Psoas muscle (tissue), 8 donors: ENCODE data around the gene NFATC1. TPM values are rescaled to one million over a fixed set of nuclear protein-coding genes. Genes with fewer than 3 reads are reported as not detected.

Experiments
- ATAC-seq, 4 donors: fragments of 200-7000 bp; cut with Tn5 transposase; one replicate each; pipeline ENCODE4 v1.9.1; 2020; ENCODE audit warnings: moderate library complexity in 3 of 4, mild to moderate bottlenecking in 2 of 4
- DNase-seq, 2 donors: peaks; one replicate each; pipeline ENCODE4 v3.0.0-alpha.2; 2020
- H3K27ac ChIP-seq: fragments of 200-600 bp; one replicate; pipeline ENCODE4 v1.8.0; 2022
- H3K27me3 ChIP-seq, 3 donors: fragments of 200-600 bp in 1 of 3; one replicate each; pipeline versions ENCODE4 v1.6.1 to v1.8.0; 2013 to 2022; ENCODE audit warnings: low read length in 2 of 3, mild to moderate bottlenecking in 2 of 3, moderate library complexity in 1 of 3; ENCODE audit not compliant: insufficient read depth in 3 of 3
- H3K36me3 ChIP-seq, 2 donors: fragments of 200-600 bp in 1 of 2; one replicate each; pipeline versions ENCODE4 v1.6.1 to v1.8.0; 2013 to 2022; ENCODE audit warnings: low read depth in 1 of 2, mild to moderate bottlenecking in 1 of 2, moderate library complexity in 1 of 2; ENCODE audit not compliant: insufficient read depth in 1 of 2
- H3K4me1 ChIP-seq: fragments of 200-600 bp; one replicate; pipeline ENCODE4 v1.8.0; 2022
- H3K4me3 ChIP-seq: fragments of 200-600 bp; one replicate; pipeline ENCODE4 v1.8.0; 2022; ENCODE audit warnings: mild to moderate bottlenecking
- H3K9me3 ChIP-seq: fragments of 200-600 bp; one replicate; pipeline ENCODE4 v1.8.0; 2022
- CTCF ChIP-seq: fragments of 200-600 bp; IDR thresholded peaks from one replicate; pipeline ENCODE4 v1.8.0; 2022; ENCODE audit warnings: antibody characterized with exemption
- WGBS, 3 donors: extraction: QIAGEN DNeasy Blood & Tissue Kit; methylation state at CpG; one replicate each; pipeline versions ENCODE4 v1.1.6 to v1.1.7; 2013; 5-methylcytosine and 5-hydroxymethylcytosine counted together
- intact Hi-C, 2 donors: fragments of 100-400 bp; cut with DNase I; formaldehyde crosslinking; loops; one replicate each; pipeline versions ENCODE4 v1.11.0 to v1.14.2; 2022
- polyA plus RNA-seq, 3 donors: library from polyadenylated mRNA; stranded (reverse); fragments of 200-250 nt; gene quantifications; one replicate each; pipeline ENCODE4 v1.2.3, GENCODE V29; 2013
- total RNA-seq, 4 donors: library from RNA; stranded (reverse); fragmentation: NEBNext Ultra II Directional in 2 of 4; extraction: Animal tissue kit (Norgen Biotek cat#: 25700) in 2 of 4; gene quantifications; one replicate each; pipeline versions ENCODE4 v1.2.1 to v1.2.4, GENCODE V29; 2021 to 2023
- donor health status: healthy with polysubstance abuse.
- donor health status: DM: no; HTN: no; CAD: no; lungs with moderate emphysema.
- donor health status: Bipolar disorder and iron deficiency.
- donor health status: healthy.
- donor health status: DM: yes; HTN: yes; CAD: no.
- donor health status: DM: no; HTN: no; CAD: no.
- donor health status: DM: no; HTN: no; CAD: no.
- donor health status: DM: yes; HTN: yes; CAD: no.

NFATC1 gene
- total and polyA plus RNA-seq, 7 donors: 3.0 to 28.7 (median 21.0) TPM

GRCh38 chr18:79401494-79402208, 5.9 kb downstream of the NFATC1 start:
- WGBS, 3 donors: 72 to 80% (median 79%) methylated on average over 32 of the region's 32 CpGs
- ATAC-seq: peak in 1 of 4 donors; percentile 15
- TF ChIP-seq CTCF: no peak
- no peaks in the 10 kb centered on the region for H3K36me3 ChIP-seq
- H3K4me1 ChIP-seq: peaks cover 55% of the 10 kb centered on the region
- no peaks in the 10 kb centered on the region for H3K27me3 ChIP-seq
- peak overlapping the region; percentile 94 for H3K27ac ChIP-seq
- intact Hi-C loops: loop anchor here in 1 of 2 donors (2.0 to 5.0 kb wide), 2 partner anchors 37 to 106 kb away; no protein-coding TSS in a partner anchor
- peak; percentile 22 to 65 for DNase-seq
- H3K9me3 ChIP-seq: no peaks in the 10 kb centered on the region
- H3K4me3 ChIP-seq: peak overlapping the region; percentile 81

- Histone ChIP-seq H3K36me3 (no peaks in the 10 kb centered on the region), H3K9me3 (no peaks in the 10 kb centered on the region), H3K4me3 (peak overlapping the region; percentile 81), H3K27me3 (no peaks in the 10 kb centered on the region), H3K27ac (peak overlapping the region; percentile 94), H3K4me1 (peaks cover 55% of the 10 kb centered on the region)
- 82 to 93% (median 87%) methylated on average over 16 of the region's 16 CpGs for whole genome bisulfite sequencing, 3 donors
- ATAC-seq (no peak), DNase-seq (peak; percentile 18 to 52)
- intact Hi-C loops: loop anchor here in 1 of 2 donors (2.0 to 5.0 kb wide), 2 partner anchors 37 to 105 kb away; no protein-coding TSS in a partner anchor
- TF ChIP-seq CTCF: no peak
Measured at GRCh38 chr18:79402209-79402576, 6.5 kb downstream of the NFATC1 start.

GRCh38 chr18:79402977-79403722, 7.4 kb downstream of the NFATC1 start:
- 7 to 18% (median 13%) methylated on average over 26 to 27 of the region's 27 CpGs for WGBS, 3 donors
- H3K27me3 ChIP-seq: no peaks in the 10 kb centered on the region
- H3K27ac ChIP-seq: peak overlapping the region; percentile 94
- ATAC-seq: peak; percentile 15 to 47 (median 32)
- no peak for TF ChIP-seq CTCF
- H3K36me3 ChIP-seq: no peaks in the 10 kb centered on the region
- H3K4me3 ChIP-seq: peak overlapping the region; percentile 42
- no peaks in the 10 kb centered on the region for H3K9me3 ChIP-seq
- intact Hi-C loops: loop anchor here in 1 of 2 donors (2.0 to 5.0 kb wide), 2 partner anchors 36 to 104 kb away; no protein-coding TSS in a partner anchor
- peak; percentile 79 to 89 for DNase-seq
- H3K4me1 ChIP-seq: peaks cover 55% of the 10 kb centered on the region

GRCh38 chr18:79403723-79404566, 8.2 kb downstream of the NFATC1 start:
- WGBS, 3 donors: 15 to 27% (median 21%) methylated on average over 31 of the region's 31 CpGs
- Histone ChIP-seq H3K4me3 (peak overlapping the region; percentile 42), H3K9me3 (no peaks in the 10 kb centered on the region), H3K27ac (peak overlapping the region; percentile 94), H3K27me3 (no peaks in the 10 kb centered on the region), H3K36me3 (no peaks in the 10 kb centered on the region), H3K4me1 (peaks cover 55% of the 10 kb centered on the region)
- ATAC-seq (peak; percentile 72 to 81 (median 76)), DNase-seq (peak in 1 of 2 donors; percentile 87)
- intact Hi-C loops: loop anchor here (2.0 to 5.0 kb wide), 2 partner anchors 35 to 103 kb away; no protein-coding TSS in a partner anchor
- TF ChIP-seq CTCF: no peak
